Neural progenitor cell (in vitro differentiated cells): Measurements from ENCODE around the gene EDIL3.

Source experiments
- EZH2 ChIP-seq: fragments of 200-600 bp; sonication (generic); IDR thresholded peaks from 2 replicates; pipeline ENCODE4 v1.6.1; 2017; ENCODE audit warnings: antibody characterized with exemption, mild to moderate bottlenecking, moderate library complexity
- EZH2phosphoT487 ChIP-seq: fragments of 200-600 bp; sonication (generic); IDR thresholded peaks from 2 replicates; pipeline ENCODE4 v1.6.1; 2017; ENCODE audit warnings: antibody characterized with exemption
- TF ChIP-seq, protein P1 (sequence below): fragments of 200-600 bp; sonication (generic); IDR thresholded peaks from 2 replicates; pipeline ENCODE4 v1.5.1; 2017; ENCODE audit warnings: antibody characterized with exemption, mild to moderate bottlenecking

DNA sequence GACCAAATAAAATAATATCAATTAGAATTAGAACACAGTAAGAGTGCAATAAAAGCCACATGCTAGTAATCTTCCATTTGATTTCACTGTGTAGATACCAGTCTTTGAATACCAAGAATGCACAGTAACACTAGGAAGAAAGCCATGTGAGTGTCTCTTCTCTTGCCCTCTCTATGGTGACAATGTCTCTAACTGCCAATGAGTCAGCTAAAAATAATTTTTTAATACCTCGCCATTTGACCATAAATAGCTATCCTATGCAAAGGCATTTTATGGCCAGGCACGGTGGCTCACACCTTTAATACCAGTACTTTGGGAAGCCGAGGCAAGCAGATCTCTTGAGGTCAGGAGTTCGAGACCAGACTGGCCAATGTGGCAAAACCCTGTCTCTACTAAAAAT, 30.6 kb downstream of the EDIL3 start:
- TF ChIP-seq, protein P1, sequence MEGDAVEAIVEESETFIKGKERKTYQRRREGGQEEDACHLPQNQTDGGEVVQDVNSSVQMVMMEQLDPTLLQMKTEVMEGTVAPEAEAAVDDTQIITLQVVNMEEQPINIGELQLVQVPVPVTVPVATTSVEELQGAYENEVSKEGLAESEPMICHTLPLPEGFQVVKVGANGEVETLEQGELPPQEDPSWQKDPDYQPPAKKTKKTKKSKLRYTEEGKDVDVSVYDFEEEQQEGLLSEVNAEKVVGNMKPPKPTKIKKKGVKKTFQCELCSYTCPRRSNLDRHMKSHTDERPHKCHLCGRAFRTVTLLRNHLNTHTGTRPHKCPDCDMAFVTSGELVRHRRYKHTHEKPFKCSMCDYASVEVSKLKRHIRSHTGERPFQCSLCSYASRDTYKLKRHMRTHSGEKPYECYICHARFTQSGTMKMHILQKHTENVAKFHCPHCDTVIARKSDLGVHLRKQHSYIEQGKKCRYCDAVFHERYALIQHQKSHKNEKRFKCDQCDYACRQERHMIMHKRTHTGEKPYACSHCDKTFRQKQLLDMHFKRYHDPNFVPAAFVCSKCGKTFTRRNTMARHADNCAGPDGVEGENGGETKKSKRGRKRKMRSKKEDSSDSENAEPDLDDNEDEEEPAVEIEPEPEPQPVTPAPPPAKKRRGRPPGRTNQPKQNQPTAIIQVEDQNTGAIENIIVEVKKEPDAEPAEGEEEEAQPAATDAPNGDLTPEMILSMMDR, result no peak
- TF ChIP-seq EZH2 (no peak), EZH2phosphoT487 (no peak)
